OCI-LY1 (cell line): Measurements from ENCODE around the gene RPL27A.

ENCODE experiments used
- CTCF ChIP-seq: fragments of 200-600 bp; sonication (generic), shearing (Covaris generic); IDR thresholded peaks from 2 replicates; pipeline ENCODE4 v1.5.1; 2017; ENCODE audit warnings: mild to moderate bottlenecking, antibody characterized with exemption, low read length, moderate library complexity, mixed read lengths
- EZH2 ChIP-seq: fragments of 200-600 bp; sonication (generic), shearing (Covaris generic); IDR thresholded peaks from 2 replicates; pipeline ENCODE4 v1.8.0; 2017; ENCODE audit warnings: borderline replicate concordance, mixed run types, mild to moderate bottlenecking, antibody characterized with exemption, low read length, moderate library complexity, mixed read lengths

- TF ChIP-seq CTCF (no peak), EZH2 (no peak)
These were observed 33.2 kb upstream of the RPL27A start for GRCh38 chr11:8649361-8649760.
